HG02588 (cell line): ENCODE results near the gene TCAIM.
A peak's percentile ranks its signal among the peaks of the same experiment; 100 is the strongest.
"Not testable (repeated sequence)": the region's sequence is repeated elsewhere in the genome, so short reads cannot be mapped to it uniquely, and the experiment has no call there.

Source experiments
- ATAC-seq: cut with Tn5 transposase; IDR thresholded peaks from one replicate; pipeline ENCODE4 v1.9.1; 2021; ENCODE audit warnings: mild to moderate bottlenecking, moderate library complexity; ENCODE audit not compliant: unreplicated experiment

Gene TCAIM

DNA sequence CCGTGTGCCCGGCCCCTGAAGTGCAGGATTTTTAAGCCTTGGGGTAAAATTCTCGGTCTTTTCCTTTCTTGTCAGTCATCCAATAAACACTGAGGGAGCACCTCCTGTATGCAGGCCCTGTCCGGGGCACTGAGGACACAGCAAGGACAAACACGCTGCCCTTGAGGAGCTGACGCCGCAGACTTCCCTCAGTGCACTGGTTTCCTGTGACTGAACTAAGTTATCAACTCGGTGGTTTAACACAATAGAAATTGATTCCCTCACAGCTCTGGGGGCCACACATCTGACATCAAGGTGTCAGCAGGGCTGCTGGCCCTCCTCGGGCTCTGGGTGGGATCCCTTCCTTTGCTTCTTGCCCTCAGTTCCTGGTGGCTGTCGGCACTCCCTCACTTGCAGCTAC, 73.8 kb downstream of the TCAIM start:
- no peak for ATAC-seq

DNA sequence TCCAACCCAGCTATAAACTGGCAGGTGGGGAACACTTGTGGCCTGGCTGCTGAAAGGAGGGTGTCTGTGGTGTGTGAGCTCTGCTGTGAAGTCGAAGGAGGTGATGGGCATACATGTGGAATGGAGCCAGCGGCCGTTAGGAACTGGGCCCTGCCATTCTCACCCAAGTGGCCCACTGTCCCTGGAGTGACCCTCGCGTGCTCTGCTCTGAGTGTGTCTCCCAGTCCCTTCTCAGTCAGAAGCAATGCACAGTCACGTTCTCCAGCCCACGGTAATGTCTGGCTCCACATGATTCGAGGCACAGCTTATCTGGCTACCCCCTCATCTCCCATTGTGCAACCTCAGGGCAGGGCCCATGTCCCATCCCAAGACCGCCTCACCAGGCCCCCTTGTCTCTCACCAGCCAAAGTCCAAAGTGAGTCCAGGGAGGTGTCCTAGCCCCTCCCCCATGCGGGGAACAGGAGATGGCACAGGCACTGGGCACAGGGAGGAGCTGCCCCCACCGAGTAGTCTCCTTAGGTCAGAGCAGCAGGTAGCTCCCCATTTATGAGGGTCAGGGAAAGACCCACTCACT, 76.0 kb downstream of the TCAIM start:
- no peak for ATAC-seq

DNA sequence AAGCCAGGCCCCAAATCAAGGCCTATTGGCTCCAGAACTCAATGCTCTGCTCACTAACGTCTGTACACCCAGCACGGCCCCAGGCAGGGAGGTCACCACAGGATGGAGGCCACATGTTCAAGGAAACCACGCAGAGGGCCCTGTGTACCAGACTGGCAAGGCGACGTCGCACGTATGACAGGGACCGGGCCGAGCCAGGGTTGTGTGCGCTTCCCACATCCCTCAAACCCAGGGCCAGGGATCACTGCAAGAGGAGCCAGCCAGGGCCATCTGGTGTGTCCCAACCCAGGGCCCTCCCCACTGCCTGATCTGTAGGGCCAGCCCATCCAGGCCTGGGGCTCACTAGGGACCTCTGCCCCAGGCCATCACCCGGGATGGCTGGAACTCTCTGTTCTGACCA, 76.9 kb downstream of the TCAIM start:
- no peak for ATAC-seq

DNA sequence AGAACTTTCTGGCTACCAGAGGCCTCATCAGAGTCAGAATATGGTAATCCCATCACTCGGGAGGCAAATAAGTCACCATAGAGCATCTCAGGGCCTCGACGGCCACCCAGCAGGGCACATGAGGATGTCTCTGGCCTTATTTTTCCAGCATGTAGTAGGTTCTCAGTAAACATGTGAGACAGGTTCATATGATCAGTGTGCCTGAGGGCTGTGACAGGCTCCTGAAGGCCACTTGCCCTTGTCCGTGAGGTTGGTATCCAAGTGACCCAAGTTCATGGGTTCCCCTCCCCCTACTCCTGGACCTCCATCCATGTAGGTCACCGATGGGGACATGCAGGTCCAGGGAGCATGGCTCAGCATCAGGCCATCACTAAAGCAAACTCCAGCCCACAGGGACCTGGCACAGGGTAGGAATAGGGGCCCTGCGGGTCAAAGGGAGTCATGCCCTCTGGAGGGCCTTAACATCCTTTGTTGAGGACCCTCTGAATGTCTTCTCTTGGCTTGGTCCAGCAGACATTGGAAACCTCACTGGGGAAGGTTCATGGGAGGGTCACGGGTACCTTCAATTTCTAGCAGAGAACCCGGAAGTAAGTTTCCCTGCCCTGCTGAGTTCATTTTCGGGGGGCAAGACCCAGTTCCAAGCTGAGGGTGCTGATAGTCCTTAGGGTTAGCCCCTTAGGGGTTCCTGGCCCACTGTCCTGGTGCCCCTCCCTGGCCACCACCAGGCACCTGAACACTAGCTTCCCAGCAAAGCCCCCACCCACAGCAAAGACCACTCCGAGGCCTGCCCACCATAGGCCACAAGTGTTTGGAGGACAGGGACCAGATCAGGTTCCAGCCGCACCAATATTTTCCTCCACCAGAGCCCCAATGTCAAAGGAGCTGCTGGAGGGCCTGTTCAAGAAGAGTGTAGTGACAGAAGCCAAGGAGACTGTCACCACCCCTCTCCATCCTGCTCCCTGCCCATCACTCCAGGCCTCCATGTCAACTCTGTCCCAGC, 77.8 kb downstream of the TCAIM start:
- no peak for ATAC-seq

GRCh38 chr3:44418118-44418517, 79.6 kb downstream of the TCAIM start:
- not testable (repeated sequence) for ATAC-seq

GRCh38 chr3:44418549-44418948, 80.0 kb downstream of the TCAIM start:
- no peak for ATAC-seq

DNA sequence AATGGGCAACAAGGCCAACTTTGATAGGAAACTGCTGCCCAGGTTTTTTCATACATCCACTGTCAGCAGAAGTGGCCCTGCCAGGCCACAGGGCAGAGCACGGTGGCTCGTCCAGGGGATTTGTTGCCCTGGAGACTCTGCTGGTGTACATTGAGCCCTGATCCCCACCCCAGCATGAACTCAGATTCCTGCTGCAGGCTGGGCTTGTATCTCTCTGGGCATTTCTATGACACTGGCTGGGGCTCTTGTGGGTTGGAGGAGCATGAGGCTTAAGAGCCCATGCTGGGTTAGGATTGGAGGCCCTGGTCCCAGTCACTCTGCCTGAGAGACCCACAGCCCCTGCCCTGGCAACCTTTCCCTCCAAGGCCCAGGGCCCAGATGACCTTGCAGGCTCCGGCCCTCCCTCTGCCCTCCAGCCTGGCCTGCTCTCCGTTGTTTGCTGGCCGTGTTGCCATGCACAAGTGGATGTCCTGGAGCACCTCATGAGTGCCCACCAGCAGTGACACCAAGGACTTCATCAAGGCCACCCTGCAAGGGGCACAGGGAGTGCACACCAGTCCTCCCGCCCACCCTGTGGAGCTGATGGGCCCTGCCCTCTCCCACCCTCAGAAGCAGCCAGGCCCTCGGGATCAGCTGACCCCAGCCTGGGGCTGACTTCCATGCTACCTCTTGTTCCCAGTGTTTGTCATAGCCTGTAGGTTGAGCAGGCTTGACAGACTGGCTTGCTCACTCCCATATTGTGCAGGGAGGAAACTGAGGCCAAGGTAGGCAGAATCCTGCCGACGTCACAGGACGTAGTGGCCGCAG, 80.8 kb downstream of the TCAIM start:
- ATAC-seq, result no peak

DNA sequence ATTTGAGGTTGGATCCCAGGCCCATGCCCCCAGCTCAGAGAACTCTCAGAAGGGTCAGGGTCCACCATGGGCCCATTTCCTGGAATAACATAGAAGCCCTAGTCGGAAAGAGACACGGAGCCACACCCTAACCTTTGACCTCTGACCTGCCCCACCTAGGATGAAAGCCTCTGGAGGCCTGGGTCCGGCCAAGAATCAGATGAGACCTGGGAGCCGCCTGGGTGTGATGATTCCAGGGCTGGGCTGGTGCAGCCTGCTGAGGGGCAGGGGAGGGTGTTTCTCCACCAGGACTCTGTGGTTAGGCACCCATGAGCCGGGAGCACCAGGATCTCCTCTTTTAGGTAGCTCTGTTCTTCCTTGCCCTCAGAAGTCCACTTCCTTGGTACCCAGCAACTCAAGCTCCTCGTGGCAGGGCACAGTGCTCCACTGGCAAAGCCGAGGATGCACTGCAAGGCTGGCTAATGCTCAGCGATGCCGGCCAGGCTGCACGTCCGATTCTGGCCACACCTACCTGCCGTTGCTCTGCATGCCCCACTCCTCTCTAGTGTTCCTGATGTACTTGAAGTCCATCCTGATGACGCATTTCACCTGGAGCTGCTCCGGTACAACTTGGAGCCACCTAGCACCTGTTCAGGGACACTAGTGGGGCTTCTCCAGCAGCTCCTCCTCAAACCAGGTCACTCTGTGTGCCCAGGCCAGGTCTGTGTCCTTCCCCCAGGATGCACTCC, 81.5 kb downstream of the TCAIM start:
- no peak for ATAC-seq

DNA sequence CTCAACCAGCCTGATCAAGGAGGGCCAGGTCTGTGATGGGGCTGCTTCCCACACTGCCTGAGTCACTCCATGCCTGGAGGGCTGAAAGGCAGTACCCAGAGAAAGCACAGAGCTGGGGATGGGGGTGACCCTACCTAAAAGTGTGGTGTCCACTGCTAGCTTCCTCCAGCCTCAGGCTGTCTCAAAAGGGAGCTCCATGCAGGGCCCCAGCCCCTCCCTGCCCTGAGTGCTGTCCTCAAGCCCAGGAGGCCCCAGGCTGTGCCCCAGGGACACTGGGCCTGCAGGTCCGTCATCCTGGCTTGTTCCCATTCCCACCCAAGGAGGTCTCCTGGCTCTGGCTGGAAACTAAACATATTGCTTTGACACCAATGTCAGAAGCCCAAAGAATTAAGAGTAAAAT, 82.1 kb downstream of the TCAIM start:
- no peak for ATAC-seq

- ATAC-seq, result no peak
Measured at GRCh38 chr3:44421280-44421679, 82.7 kb downstream of the TCAIM start.

GRCh38 chr3:44424758-44425157, 86.2 kb downstream of the TCAIM start:
- no peak for ATAC-seq

- no peak for ATAC-seq
Measured at GRCh38 chr3:44427683-44428082, 89.1 kb downstream of the TCAIM start.

- ATAC-seq, result no peak
Measured at GRCh38 chr3:44428910-44429309, 90.3 kb downstream of the TCAIM start.

DNA sequence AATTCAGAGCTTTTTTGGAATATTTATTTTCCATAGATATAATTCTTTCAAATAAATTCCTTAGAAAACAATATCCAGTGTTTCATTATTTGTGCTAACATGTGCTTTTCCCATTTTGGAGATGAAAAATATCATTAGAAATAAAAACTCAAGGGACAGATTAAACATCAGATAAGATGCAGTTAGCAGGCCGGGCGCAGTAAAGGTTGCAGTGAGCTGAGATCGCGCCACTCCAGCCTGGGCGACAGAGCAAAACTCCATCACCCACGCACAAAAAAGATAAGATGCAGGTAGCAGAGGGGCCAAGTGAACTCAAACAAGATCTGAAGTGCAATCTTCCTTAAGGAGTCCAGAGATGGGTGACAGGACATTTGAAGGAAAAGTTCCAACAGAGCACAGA, 90.9 kb downstream of the TCAIM start:
- ATAC-seq, result no peak

GRCh38 chr3:44430466-44430865, 91.9 kb downstream of the TCAIM start:
- ATAC-seq, result no peak

- no peak for ATAC-seq
Measured at GRCh38 chr3:44434834-44435510, 96.4 kb downstream of the TCAIM start.

- no peak for ATAC-seq
Measured at GRCh38 chr3:44436181-44436580, 97.6 kb downstream of the TCAIM start.

DNA sequence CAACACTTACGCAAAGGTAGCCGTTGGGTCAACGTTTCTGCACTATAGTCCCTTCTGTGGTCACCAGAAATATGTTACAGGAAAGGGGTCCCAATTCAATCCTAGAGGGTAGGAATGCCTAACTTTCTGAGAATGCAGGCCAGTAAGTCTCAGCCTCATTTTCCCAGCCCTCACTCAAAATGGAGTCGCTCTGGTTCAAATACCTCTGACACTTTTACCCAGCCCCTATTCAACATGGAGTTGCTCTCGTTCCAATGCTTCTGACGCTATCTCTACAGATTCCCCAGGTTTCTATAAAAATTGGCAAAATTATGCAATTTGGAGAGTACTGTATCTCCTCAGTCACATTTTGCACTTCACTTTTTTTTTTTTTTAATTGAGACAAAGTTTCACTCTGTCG, 99.2 kb downstream of the TCAIM start:
- no peak for ATAC-seq

GRCh38 chr3:44439499-44440295, 101.1 kb downstream of the TCAIM start:
- peak; percentile 90 for ATAC-seq
